Adrenal gland (tissue), 5 donors: ENCODE data around the gene HEATR9.

ENCODE experiments used
- CTCF ChIP-seq, 6 experiments: fragments of 450-650 bp in 4 of 6; fragments of 200-600 bp in 2 of 6; sonication (generic) in 1 of 6; IDR thresholded peaks; 1 replicate in 5 of 6; 2 replicates in 1 of 6; pipeline versions ENCODE4 v1.5.1 to v1.8.0; 2016 to 2021; ENCODE audit warnings: antibody characterized with exemption in 6 of 6, mild to moderate bottlenecking in 2 of 6, moderate library complexity in 1 of 6
- POLR2A ChIP-seq, 2 donors: fragments of 450-650 bp; IDR thresholded peaks; one replicate each; pipeline ENCODE4 v1.6.1; 2017; ENCODE audit warnings: antibody characterized with exemption in 2 of 2, mild to moderate bottlenecking in 2 of 2, moderate library complexity in 1 of 2
- donor health status: DM: no; HTN: no; CAD: no.

GRCh38 chr17:35866341-35866950 is 2.2 kb downstream of the HEATR9 start:
- TF ChIP-seq CTCF (IDR thresholded peaks at IDR 0.05) (no peak), POLR2A (IDR thresholded peaks at IDR 0.05) (no peak)
